Measurements from ENCODE around the gene CAMK1D. TPM values are rescaled to one million over a fixed set of nuclear protein-coding genes. Genes with fewer than 3 reads are reported as not detected.

CAMK1D gene
- total RNA-seq, 6 experiments from 2014 or later: 5.3 to 10.8 (median 9.5) TPM

DNA sequence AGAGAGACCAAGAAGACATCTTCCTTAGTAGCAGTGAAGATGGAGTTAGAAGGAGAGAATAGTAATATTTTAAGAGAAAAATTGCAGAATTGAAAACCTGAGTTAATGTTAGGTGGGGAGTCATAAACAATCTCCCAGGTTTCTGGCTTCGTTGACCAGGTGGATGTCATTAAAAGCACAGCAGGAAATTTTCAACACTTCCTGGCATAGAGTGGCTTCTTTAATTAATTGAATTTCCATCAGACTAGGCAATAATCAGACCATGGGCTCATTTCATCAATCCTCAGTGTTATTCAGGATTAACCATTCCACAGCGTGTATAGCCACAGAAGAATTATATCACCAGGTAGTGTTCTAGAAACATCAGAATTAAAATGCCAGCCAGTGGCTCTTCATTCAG, 383.9 kb downstream of the CAMK1D start:
- no peak for TF ChIP-seq POLR2A (IDR thresholded peaks at IDR 0.05)
- TF ChIP-seq, protein P1, sequence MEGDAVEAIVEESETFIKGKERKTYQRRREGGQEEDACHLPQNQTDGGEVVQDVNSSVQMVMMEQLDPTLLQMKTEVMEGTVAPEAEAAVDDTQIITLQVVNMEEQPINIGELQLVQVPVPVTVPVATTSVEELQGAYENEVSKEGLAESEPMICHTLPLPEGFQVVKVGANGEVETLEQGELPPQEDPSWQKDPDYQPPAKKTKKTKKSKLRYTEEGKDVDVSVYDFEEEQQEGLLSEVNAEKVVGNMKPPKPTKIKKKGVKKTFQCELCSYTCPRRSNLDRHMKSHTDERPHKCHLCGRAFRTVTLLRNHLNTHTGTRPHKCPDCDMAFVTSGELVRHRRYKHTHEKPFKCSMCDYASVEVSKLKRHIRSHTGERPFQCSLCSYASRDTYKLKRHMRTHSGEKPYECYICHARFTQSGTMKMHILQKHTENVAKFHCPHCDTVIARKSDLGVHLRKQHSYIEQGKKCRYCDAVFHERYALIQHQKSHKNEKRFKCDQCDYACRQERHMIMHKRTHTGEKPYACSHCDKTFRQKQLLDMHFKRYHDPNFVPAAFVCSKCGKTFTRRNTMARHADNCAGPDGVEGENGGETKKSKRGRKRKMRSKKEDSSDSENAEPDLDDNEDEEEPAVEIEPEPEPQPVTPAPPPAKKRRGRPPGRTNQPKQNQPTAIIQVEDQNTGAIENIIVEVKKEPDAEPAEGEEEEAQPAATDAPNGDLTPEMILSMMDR (IDR thresholded peaks at IDR 0.05): no peak
- Histone ChIP-seq H3K27me3 (no peaks in the 10 kb centered on the region), H3K9me3 (no peaks in the 10 kb centered on the region), H3K36me3 (no peaks in the 10 kb centered on the region), H3K4me1 (no peaks in the 10 kb centered on the region), H3K4me3 (no peak overlapping the region), H3K27ac (no peak overlapping the region)
- intact Hi-C loops (cut with DNase I): no loop called here
- ATAC-seq (no peak), DNase-seq (no peak)
- 83% methylated on average over 2 of the region's 2 CpGs for WGBS (ENCODE audit: insufficient coverage, low coverage, low lambda C conversion rate, missing lambda C conversion rate)

DNA sequence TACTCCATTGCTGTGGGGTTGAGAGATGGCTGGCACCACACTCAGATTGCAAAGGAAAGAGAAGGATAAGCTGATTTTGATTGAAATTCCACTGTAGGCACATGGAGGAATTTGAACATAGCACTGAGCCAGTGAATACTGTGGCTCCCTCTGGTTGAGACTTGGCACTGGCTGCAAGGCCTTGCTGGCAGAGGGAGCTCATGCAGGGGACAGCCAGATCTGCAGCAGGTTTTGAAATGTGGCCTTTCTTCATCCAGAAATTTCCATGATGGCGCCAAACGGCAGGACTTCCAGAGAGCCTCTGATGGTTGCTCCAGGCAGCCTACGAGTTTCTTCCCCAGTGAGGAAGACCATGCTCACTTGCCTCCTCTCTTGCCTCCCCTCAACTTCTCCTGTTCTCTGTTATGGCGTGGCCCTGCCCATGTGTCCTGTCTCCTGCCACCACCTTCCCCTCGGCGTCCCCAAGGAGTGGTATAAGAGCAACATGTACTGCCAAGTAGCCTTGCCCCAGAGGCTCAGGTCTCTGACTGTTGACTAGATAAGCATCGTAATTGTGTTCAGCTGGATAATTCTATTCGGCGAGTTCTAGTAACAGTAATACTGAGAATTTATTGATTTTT, 386.6 kb downstream of the CAMK1D start:
- no peaks in the 10 kb centered on the region for H3K36me3 ChIP-seq
- H3K27me3 ChIP-seq: no peaks in the 10 kb centered on the region
- intact Hi-C loops (cut with DNase I): no loop called here
- no peaks in the 10 kb centered on the region for H3K4me1 ChIP-seq
- H3K4me3 ChIP-seq: no peak overlapping the region
- no peak for DNase-seq
- TF ChIP-seq, protein P1 (IDR thresholded peaks at IDR 0.05): no peak
- TF ChIP-seq POLR2A (IDR thresholded peaks at IDR 0.05): no peak
- 67% methylated on average over 3 of the region's 9 CpGs for WGBS (ENCODE audit: insufficient coverage, low coverage, low lambda C conversion rate, missing lambda C conversion rate)
- H3K27ac ChIP-seq: no peak overlapping the region
- ATAC-seq: peak in 2 of 4 donors; percentile 17 to 23
- H3K9me3 ChIP-seq: no peaks in the 10 kb centered on the region

DNA sequence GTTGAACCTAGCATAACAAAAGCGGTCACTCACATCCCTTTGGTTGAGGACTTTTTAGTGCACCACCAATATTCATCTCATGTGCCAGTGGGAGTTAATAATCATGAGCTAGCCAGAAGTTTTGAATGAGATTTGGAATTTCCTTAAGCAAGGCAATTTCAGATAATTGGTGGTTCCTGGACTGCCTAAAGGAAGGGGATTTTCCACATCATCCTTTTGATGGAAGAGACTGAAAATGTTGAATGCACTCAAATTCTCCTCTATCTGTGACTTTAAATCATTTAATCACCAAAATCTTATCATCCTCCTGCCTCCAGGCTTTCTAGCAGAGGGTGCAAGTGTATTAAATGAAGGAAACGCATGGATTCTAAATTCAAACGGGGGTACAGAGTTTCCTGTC, 391.5 kb downstream of the CAMK1D start:
- intact Hi-C loops (cut with DNase I): no loop called here

DNA sequence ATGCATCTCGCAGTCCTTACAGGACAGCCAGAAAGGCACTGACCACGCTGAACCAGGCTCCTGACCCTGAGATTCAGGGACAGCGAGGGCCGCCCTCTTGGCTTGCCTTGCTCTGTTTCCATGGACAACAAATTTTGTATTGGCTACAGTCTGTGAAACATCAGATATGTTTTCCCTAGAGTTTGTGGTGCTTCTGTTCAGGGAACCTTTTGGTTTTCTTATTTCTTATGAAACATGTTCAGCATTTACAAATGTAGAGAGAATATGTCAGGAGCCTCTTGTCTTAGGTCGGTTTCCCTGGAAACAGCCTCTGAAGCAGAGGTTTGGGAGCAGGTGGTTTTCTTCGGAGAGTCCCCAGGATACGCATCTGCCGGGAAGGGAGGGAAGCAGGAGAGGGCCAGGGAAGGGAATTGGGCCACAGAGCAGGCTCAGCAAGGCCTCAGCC, 392.0 kb downstream of the CAMK1D start:
- no peak for DNase-seq
- Histone ChIP-seq H3K27me3 (no peaks in the 10 kb centered on the region), H3K36me3 (no peaks in the 10 kb centered on the region), H3K4me1 (no peaks in the 10 kb centered on the region), H3K27ac (no peak overlapping the region), H3K9me3 (no peaks in the 10 kb centered on the region), H3K4me3 (no peak overlapping the region)
- 69% methylated on average over 5 of the region's 8 CpGs for WGBS (ENCODE audit: insufficient coverage, low coverage, low lambda C conversion rate, missing lambda C conversion rate)
- intact Hi-C loops (cut with DNase I): no loop called here
- peak in 3 of 4 donors; percentile 19 to 52 (median 28) for ATAC-seq
- TF ChIP-seq, protein P1 (IDR thresholded peaks at IDR 0.05): no peak
- TF ChIP-seq POLR2A (IDR thresholded peaks at IDR 0.05): no peak

More for the DNA sequence above, 391.5 kb downstream of the CAMK1D start:
- Histone ChIP-seq H3K9me3 (no peaks in the 10 kb centered on the region), H3K27ac (no peak overlapping the region), H3K36me3 (no peaks in the 10 kb centered on the region), H3K4me3 (no peak overlapping the region), H3K4me1 (no peaks in the 10 kb centered on the region), H3K27me3 (no peaks in the 10 kb centered on the region)
- no peak for ATAC-seq
- no peak for DNase-seq
- WGBS (ENCODE audit: insufficient coverage, low coverage, low lambda C conversion rate, missing lambda C conversion rate): 63% methylated on average over 3 of the region's 3 CpGs
- TF ChIP-seq POLR2A (IDR thresholded peaks at IDR 0.05): no peak
- TF ChIP-seq, protein P1 (IDR thresholded peaks at IDR 0.05): no peak

Data from right lobe of liver (tissue), 6 donors.